ENCODE results near the gene SLC35F3. TPM values are rescaled to one million over a fixed set of nuclear protein-coding genes. Genes with fewer than 3 reads are reported as not detected.

Gene SLC35F3
- total RNA-seq, 1 experiment from 2014 or later, result 19.1 TPM

GRCh38 chr1:234022302-234022701, 117.8 kb downstream of the SLC35F3 start:
- no peaks in the 10 kb centered on the region for H3K4me1 ChIP-seq (ENCODE audit: control insufficient read depth, insufficient read depth, low read length)
- H3K36me3 ChIP-seq (ENCODE audit: control insufficient read depth, insufficient read depth, low read length), result no peaks in the 10 kb centered on the region
- CTCF ChIA-PET, result no interaction called here
- ATAC-seq (no peak), DNase-seq (ENCODE audit: low read depth, low spot score) (no peak)
- H3K27me3 ChIP-seq (ENCODE audit: control insufficient read depth, insufficient read depth, low read length), result no peaks in the 10 kb centered on the region
- intact Hi-C loops (cut with micrococcal nuclease; ENCODE audit: unreplicated experiment) (no loop called here), in situ Hi-C loops (cut with HindIII; ENCODE audit: low pct_unique_long_range_greater_than_20kb, low sequenced_read_pairs) (no loop called here)
- no peak overlapping the region for H3K27ac ChIP-seq (ENCODE audit: low read length)
- BruUV-seq (replicated peaks), result no TSS peak
- H3K4me3 ChIP-seq (ENCODE audit: low read depth in 2 of 2, low read length in 2 of 2), result no peak overlapping the region
- H3K9me3 ChIP-seq (ENCODE audit: control insufficient read depth, insufficient read depth, low read depth, low read length), result no peaks in the 10 kb centered on the region
- POLR2A ChIA-PET, result no interaction called here
- TF ChIP-seq TCF7L2 (IDR thresholded peaks at IDR 0.05; ENCODE audit: low read depth, low read length), result no peak
- TF ChIP-seq REST (IDR thresholded peaks at IDR 0.05; ENCODE audit: insufficient read depth in 1 of 2, low read depth in 2 of 2, low read length in 1 of 2), result no peak
- no peak for TF ChIP-seq CTCF (IDR thresholded peaks at IDR 0.05)
- no peak for TF ChIP-seq SIN3A (IDR thresholded peaks at IDR 0.05; ENCODE audit: borderline replicate concordance, insufficient read depth, low read depth, low read length)
- no peak for TF ChIP-seq POLR2AphosphoS5 (IDR thresholded peaks at IDR 0.05; ENCODE audit: low read depth, low read length)

GRCh38 chr1:234039603-234040002, 135.1 kb downstream of the SLC35F3 start:
- intact Hi-C loops (cut with micrococcal nuclease; ENCODE audit: unreplicated experiment), result no loop called here
- in situ Hi-C loops (cut with HindIII; ENCODE audit: low pct_unique_long_range_greater_than_20kb, low sequenced_read_pairs), result no loop called here
- POLR2A ChIA-PET, result no interaction called here

More at GRCh38 chr1:234039603-234040002, 135.1 kb downstream of the SLC35F3 start:
- Histone ChIP-seq H3K27me3 (ENCODE audit: control insufficient read depth, insufficient read depth, low read length) (no peaks in the 10 kb centered on the region), H3K36me3 (ENCODE audit: control insufficient read depth, insufficient read depth, low read length) (no peaks in the 10 kb centered on the region), H3K4me3 (ENCODE audit: low read depth in 2 of 2, low read length in 2 of 2) (no peak overlapping the region), H3K27ac (ENCODE audit: low read length) (no peak overlapping the region), H3K4me1 (ENCODE audit: control insufficient read depth, insufficient read depth, low read length) (no peaks in the 10 kb centered on the region), H3K9me3 (ENCODE audit: control insufficient read depth, insufficient read depth, low read depth, low read length) (peaks cover 4% of the 10 kb centered on the region; the same call in 1 of the 2 replicates)
- CTCF ChIA-PET, result no interaction called here
- TF ChIP-seq CTCF (IDR thresholded peaks at IDR 0.05), result no peak
- no peak for TF ChIP-seq SIN3A (IDR thresholded peaks at IDR 0.05; ENCODE audit: borderline replicate concordance, insufficient read depth, low read depth, low read length)
- TF ChIP-seq POLR2AphosphoS5 (IDR thresholded peaks at IDR 0.05; ENCODE audit: low read depth, low read length), result no peak
- TF ChIP-seq TCF7L2 (IDR thresholded peaks at IDR 0.05; ENCODE audit: low read depth, low read length), result no peak
- TF ChIP-seq REST (IDR thresholded peaks at IDR 0.05; ENCODE audit: insufficient read depth in 1 of 2, low read depth in 2 of 2, low read length in 1 of 2), result no peak
- no TSS peak for BruUV-seq (replicated peaks)
- DNase-seq (ENCODE audit: low read depth, low spot score) (no peak), ATAC-seq (0 out of 2 replicates have a peak, but pooled peaks have one; percentile 17)
